ENCODE data around the gene AOPEP. TPM values are rescaled to one million over a fixed set of nuclear protein-coding genes. Genes with fewer than 3 reads are reported as not detected.
A peak's percentile ranks its signal among the peaks of the same experiment; 100 is the strongest.

Gene AOPEP
- total and polyA plus RNA-seq, 2 of the 13 experiments (the other 11 are each of a cell fraction or from before 2014, with no cell fraction given) = 22.2 to 41.6 TPM

MicroRNAs encoded within 50 kb of the gene (microRNA counts, 767-probe panel; counts per million panel counts)
- microRNA hsa-miR-2278 (not detected), microRNA hsa-miR-23b-3p (23,619 counts per million, percentile 5 among the panel's probes with 10 or more counts), microRNA hsa-miR-27b-3p (not detected)

Small RNA genes lying within 50 kb of the gene (microRNA-seq; reads per million reads assigned to microRNA genes)
- gene MIR2278 (10.6 reads per million, percentile 46 among the genes with 10 or more reads in this experiment), gene MIR23B (6,284 reads per million, percentile 99 among the genes with 10 or more reads in this experiment), gene MIR24-1 (not detected), gene MIR27B (4,196 reads per million, percentile 96 among the genes with 10 or more reads in this experiment), gene MIR3074 (not detected), gene MIR6081 (not detected)

Small RNA genes lying within 50 kb of the gene (small RNA-seq; reads per million reads assigned to genes)
- gene MIR2278 (ENCODE audit: insufficient read depth in 2 of 3, insufficient read length in 3 of 3, low read depth in 2 of 3, low replicate concordance in 1 of 3) (0 to 1.9 (median 0.33) reads per million in 3 experiments), gene MIR23B (ENCODE audit: insufficient read depth in 2 of 3, insufficient read length in 3 of 3, low read depth in 2 of 3, low replicate concordance in 1 of 3) (83.8 to 8,575 (median 2,911) reads per million in 3 experiments), gene MIR27B (ENCODE audit: insufficient read depth in 2 of 3, insufficient read length in 3 of 3, low read depth in 2 of 3, low replicate concordance in 1 of 3) (191 to 85,086 (median 37,102) reads per million in 3 experiments), gene MIR3074 (ENCODE audit: insufficient read depth in 2 of 3, insufficient read length in 3 of 3, low read depth in 2 of 3, low replicate concordance in 1 of 3) (0 reads per million in 3 experiments), gene MIR6081 (ENCODE audit: insufficient read depth in 2 of 3, insufficient read length in 3 of 3, low read depth in 2 of 3, low replicate concordance in 1 of 3) (0 reads per million in 3 experiments)

Other genes with a start within 250 kb of the AOPEP start
- gene PCAT7, start 171.6 kb upstream of the AOPEP start, total RNA-seq (2016; rRNA removed; fragmentation: Illumina TruSeq; extraction: Trizol) = 2.3 and 3.2 TPM in 2 replicates
- 3.8 and 3.9 TPM in 2 replicates for gene PCAT7, start 171.6 kb upstream of the AOPEP start, polyA plus RNA-seq (2011; rRNA removed)
- not detected in 2 replicates for gene FBP2, start 132.9 kb upstream of the AOPEP start, total RNA-seq (2016; rRNA removed; fragmentation: Illumina TruSeq; extraction: Trizol)
- gene FBP2, start 132.9 kb upstream of the AOPEP start, polyA plus RNA-seq (2011; rRNA removed) = not detected in 2 replicates
- 0.28 and 0.29 TPM in 2 replicates for gene FBP1, start 87.2 kb upstream of the AOPEP start, total RNA-seq (2016; rRNA removed; fragmentation: Illumina TruSeq; extraction: Trizol)
- gene FBP1, start 87.2 kb upstream of the AOPEP start, polyA plus RNA-seq (2011; rRNA removed) = 0.22 and 0.53 TPM in 2 replicates